GM21737 (cell line): Measurements from ENCODE around the gene MISP3.

Source experiments
- ATAC-seq: cut with Tn5 transposase; IDR thresholded peaks from one replicate; pipeline ENCODE4 v1.9.1; 2021; ENCODE audit warnings: mild to moderate bottlenecking, moderate library complexity; ENCODE audit not compliant: unreplicated experiment

MISP3 gene

GRCh38 chr19:14119146-14119545, 46.6 kb downstream of the MISP3 start:
- no peak for ATAC-seq

GRCh38 chr19:14119644-14120496, 47.3 kb downstream of the MISP3 start:
- ATAC-seq, result no peak

- ATAC-seq, result no peak
These were observed 47.9 kb downstream of the MISP3 start for GRCh38 chr19:14120497-14120780.

GRCh38 chr19:14122924-14123323, 50.3 kb downstream of the MISP3 start:
- no peak for ATAC-seq
